ENCODE data around the gene IFNG-AS1.
A peak's percentile ranks its signal among the peaks of the same experiment; 100 is the strongest.

Gene IFNG-AS1

GRCh38 chr12:68040450-68041075 lies 51.3 kb downstream of the IFNG-AS1 start:
- peak; percentile 47 for DNase-seq

- no peak for DNase-seq
Measured at GRCh38 chr12:68042212-68042699, 53.0 kb downstream of the IFNG-AS1 start.

GRCh38 chr12:68043435-68043834 lies 54.2 kb downstream of the IFNG-AS1 start:
- DNase-seq, result no peak

GRCh38 chr12:68048648-68049297 lies 59.5 kb downstream of the IFNG-AS1 start:
- DNase-seq, result no peak

GRCh38 chr12:68056300-68056699 lies 67.1 kb downstream of the IFNG-AS1 start:
- no peak for DNase-seq

- no peak for DNase-seq
Measured at GRCh38 chr12:68063900-68064590, 74.8 kb downstream of the IFNG-AS1 start.

GRCh38 chr12:68065163-68065562 lies 75.9 kb downstream of the IFNG-AS1 start:
- DNase-seq, result no peak

GRCh38 chr12:68065687-68066086 lies 76.4 kb downstream of the IFNG-AS1 start:
- no peak for DNase-seq

- no peak for DNase-seq
Measured at GRCh38 chr12:68067762-68068376, 78.6 kb downstream of the IFNG-AS1 start.

GRCh38 chr12:68069275-68069674 lies 80.0 kb downstream of the IFNG-AS1 start:
- DNase-seq, result no peak

Data from activated T-cell treated with anti-CD3 and anti-CD28 coated beads, Interleukin-2, amount 50 U/mL, for 1 hour (primary cell).